ENCODE measurements around the gene DUSP10.

GRCh38 chr1:221678014-221678413 lies 63.9 kb downstream of the DUSP10 start:
- TF ChIP-seq POLR2AphosphoS5 (IDR thresholded peaks at IDR 0.05; ENCODE audit: low read depth, low read length) = no peak
- TF ChIP-seq, protein P1, sequence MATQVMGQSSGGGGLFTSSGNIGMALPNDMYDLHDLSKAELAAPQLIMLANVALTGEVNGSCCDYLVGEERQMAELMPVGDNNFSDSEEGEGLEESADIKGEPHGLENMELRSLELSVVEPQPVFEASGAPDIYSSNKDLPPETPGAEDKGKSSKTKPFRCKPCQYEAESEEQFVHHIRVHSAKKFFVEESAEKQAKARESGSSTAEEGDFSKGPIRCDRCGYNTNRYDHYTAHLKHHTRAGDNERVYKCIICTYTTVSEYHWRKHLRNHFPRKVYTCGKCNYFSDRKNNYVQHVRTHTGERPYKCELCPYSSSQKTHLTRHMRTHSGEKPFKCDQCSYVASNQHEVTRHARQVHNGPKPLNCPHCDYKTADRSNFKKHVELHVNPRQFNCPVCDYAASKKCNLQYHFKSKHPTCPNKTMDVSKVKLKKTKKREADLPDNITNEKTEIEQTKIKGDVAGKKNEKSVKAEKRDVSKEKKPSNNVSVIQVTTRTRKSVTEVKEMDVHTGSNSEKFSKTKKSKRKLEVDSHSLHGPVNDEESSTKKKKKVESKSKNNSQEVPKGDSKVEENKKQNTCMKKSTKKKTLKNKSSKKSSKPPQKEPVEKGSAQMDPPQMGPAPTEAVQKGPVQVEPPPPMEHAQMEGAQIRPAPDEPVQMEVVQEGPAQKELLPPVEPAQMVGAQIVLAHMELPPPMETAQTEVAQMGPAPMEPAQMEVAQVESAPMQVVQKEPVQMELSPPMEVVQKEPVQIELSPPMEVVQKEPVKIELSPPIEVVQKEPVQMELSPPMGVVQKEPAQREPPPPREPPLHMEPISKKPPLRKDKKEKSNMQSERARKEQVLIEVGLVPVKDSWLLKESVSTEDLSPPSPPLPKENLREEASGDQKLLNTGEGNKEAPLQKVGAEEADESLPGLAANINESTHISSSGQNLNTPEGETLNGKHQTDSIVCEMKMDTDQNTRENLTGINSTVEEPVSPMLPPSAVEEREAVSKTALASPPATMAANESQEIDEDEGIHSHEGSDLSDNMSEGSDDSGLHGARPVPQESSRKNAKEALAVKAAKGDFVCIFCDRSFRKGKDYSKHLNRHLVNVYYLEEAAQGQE (IDR thresholded peaks at IDR 0.05; ENCODE audit: insufficient read depth in 1 of 2, low read depth in 2 of 2, low read length in 2 of 2) = no peak
